HepG2 (cell line): Measurements from ENCODE around the gene BOD1L1. TPM values are rescaled to one million over a fixed set of nuclear protein-coding genes. Genes with fewer than 3 reads are reported as not detected.

Experiments
- AFF4 ChIP-seq: sonication (generic); formaldehyde crosslinking; IDR thresholded peaks from 2 replicates; pipeline ENCODE4 v1.4.0; 2020; ENCODE audit warnings: missing genetic modification reagents
- AGO2 ChIP-seq: fragments of 200-400 bp; formaldehyde crosslinking; optimal IDR thresholded peaks from 2 replicates; pipeline ENCODE3; 2017; ENCODE audit warnings: mild to moderate bottlenecking, low read depth, low read length, moderate library complexity
- CBFB ChIP-seq: sonication (generic); formaldehyde crosslinking; IDR thresholded peaks from 2 replicates; pipeline ENCODE4 v1.4.0; 2020; ENCODE audit warnings: missing genetic modification reagents
- CEBPZ ChIP-seq: IDR thresholded peaks from 2 replicates; pipeline ENCODE4 v1.6.1; 2012; ENCODE audit warnings: low read length, improper control_type of control experiment
- ELF3 ChIP-seq: IDR thresholded peaks from 2 replicates; pipeline ENCODE4 v1.6.1; 2016; ENCODE audit warnings: missing genetic modification reagents, missing compliant biosample characterization
- RNF2 ChIP-seq: fragments of 450-650 bp; conservative IDR thresholded peaks from 2 replicates; pipeline ENCODE4 v1.6.1; 2016; ENCODE audit warnings: low read depth
- SKIL ChIP-seq: sonication (generic); formaldehyde crosslinking; IDR thresholded peaks from 2 replicates; pipeline ENCODE4 v1.8.0; 2022; ENCODE audit warnings: missing genetic modification reagents, mild to moderate bottlenecking, moderate library complexity, borderline replicate concordance
- SP2 ChIP-seq: sonication (generic); formaldehyde crosslinking; IDR thresholded peaks from 2 replicates; pipeline ENCODE4 v1.5.1; 2020; ENCODE audit warnings: mild to moderate bottlenecking, missing genetic modification reagents
- ZNF180 ChIP-seq: sonication (generic); formaldehyde crosslinking; IDR thresholded peaks from 2 replicates; pipeline ENCODE4 v1.4.0; 2020; ENCODE audit warnings: low read depth, missing genetic modification reagents, borderline replicate concordance
- ZNF292 ChIP-seq: sonication (generic); formaldehyde crosslinking; IDR thresholded peaks from 2 replicates; pipeline ENCODE4 v1.8.1; 2022; ENCODE audit warnings: mild to moderate bottlenecking, low read depth, missing genetic modification reagents, borderline replicate concordance
- ZNF3 ChIP-seq: IDR thresholded peaks from 2 replicates; pipeline ENCODE4 v1.7.0; 2017; ENCODE audit warnings: inconsistent platforms
- polyA plus RNA-seq, 8 experiments: library from polyadenylated mRNA; depleted of rRNA in 3 of 8; stranded (reverse) in 7 of 8; unstranded in 1 of 8; fragments of >200 nt; fragmentation: Illumina TruSeq in 4 of 8; extraction: Trizol in 4 of 8; gene quantifications; 2 replicates each; pipeline versions ENCODE4 v1.2.1 to v1.2.3, GENCODE V29; 2011 to 2016; ENCODE audit warnings: low read depth in 4 of 8, missing spikeins in 1 of 8, mixed read lengths in 1 of 8; ENCODE audit not compliant: insufficient read depth in 1 of 8
- total RNA-seq, 5 experiments: library from RNA; depleted of rRNA; stranded (reverse); fragments of >200 nt; fragmentation: Illumina TruSeq; extraction: Trizol; gene quantifications; 2 replicates each; pipeline ENCODE4 v1.2.3, GENCODE V29; 2016; ENCODE audit warnings: low read depth in 1 of 5

Gene BOD1L1
- total and polyA plus RNA-seq, 2 of the 13 experiments (the other 11 are each of a cell fraction or from before 2014, with no cell fraction given) = 11.7 to 17.9 TPM

GRCh38 chr4:13597604-13598003 is 29.9 kb downstream of the BOD1L1 start (continued):
- no peak for TF ChIP-seq SKIL (CRISPR knock-in tag)
- no peak for TF ChIP-seq ZNF3
- TF ChIP-seq AGO2 = no peak
- no peak for TF ChIP-seq ELF3 (CRISPR knock-in tag)
- TF ChIP-seq RNF2 = no peak
- TF ChIP-seq SP2 (CRISPR knock-in tag) = no peak
- no peak for TF ChIP-seq AFF4 (CRISPR knock-in tag)
- TF ChIP-seq CBFB (CRISPR knock-in tag) = no peak
- TF ChIP-seq ZNF180 (CRISPR knock-in tag) = no peak
- no peak for TF ChIP-seq ZNF292
- TF ChIP-seq CEBPZ = no peak
